ENCODE measurements around the gene KIAA0825.

The KIAA0825 gene

GRCh38 chr5:94618493-94619328 lies at the start of gene KIAA0825, which contains the start of gene SLF1:
Gene KIAA0825, minus strand, starts transcription at chr5:94618604. Its CDS starts 81,478 bp downstream, at chr5:94537126.
Gene SLF1, plus strand, starts transcription at chr5:94618669. Its CDS starts 10,142 bp downstream, at chr5:94628811.
- H3K4me3 ChIP-seq: peak within 1 kb of the TSS; percentile 67 to 93 (median 83)

GRCh38 chr5:94667937-94668336 lies 49.5 kb upstream of the KIAA0825 start:
- Histone ChIP-seq H3K4me3 (no peak overlapping the region), H3K27ac (no peak overlapping the region)

More at GRCh38 chr5:94618493-94619328, at the start of gene KIAA0825, which contains the start of gene SLF1:
- peak within 1 kb of the TSS in 20 of 21 experiments; percentile 6 to 86 (median 70) for H3K27ac ChIP-seq

GRCh38 chr5:94661086-94661485 lies 42.7 kb upstream of the KIAA0825 start:
- Histone ChIP-seq H3K4me3 (no peak overlapping the region), H3K27ac (no peak overlapping the region)

- Histone ChIP-seq H3K27ac (no peak overlapping the region), H3K4me3 (no peak overlapping the region)
These were observed 42.1 kb upstream of the KIAA0825 start for GRCh38 chr5:94660506-94660905.

- H3K27ac ChIP-seq: no peak overlapping the region
- H3K4me3 ChIP-seq: no peak overlapping the region
These were observed 39.9 kb upstream of the KIAA0825 start for GRCh38 chr5:94658272-94658671.

- no peak overlapping the region for H3K4me3 ChIP-seq
- no peak overlapping the region for H3K27ac ChIP-seq
These were observed 31.5 kb upstream of the KIAA0825 start for GRCh38 chr5:94649874-94650273.

GRCh38 chr5:94646758-94647157 lies 28.4 kb upstream of the KIAA0825 start:
- H3K4me3 ChIP-seq: no peak overlapping the region
- H3K27ac ChIP-seq: no peak overlapping the region

- Histone ChIP-seq H3K27ac (no peak overlapping the region), H3K4me3 (no peak overlapping the region)
These were observed 26.6 kb upstream of the KIAA0825 start for GRCh38 chr5:94645053-94645452.

- H3K4me3 ChIP-seq: no peak overlapping the region
- no peak overlapping the region for H3K27ac ChIP-seq
These were observed 21.8 kb upstream of the KIAA0825 start for GRCh38 chr5:94640176-94640575.

- H3K4me3 ChIP-seq: no peak overlapping the region
- no peak overlapping the region for H3K27ac ChIP-seq
These were observed 13.6 kb upstream of the KIAA0825 start for GRCh38 chr5:94632024-94632423.

GRCh38 chr5:94627191-94627590 lies 8.8 kb upstream of the KIAA0825 start:
- no peak overlapping the region for H3K4me3 ChIP-seq

GRCh38 chr5:94623877-94624276 lies 5.5 kb upstream of the KIAA0825 start:
- no peak overlapping the region for H3K27ac ChIP-seq
- H3K4me3 ChIP-seq: no peak overlapping the region

More at GRCh38 chr5:94627191-94627590, 8.8 kb upstream of the KIAA0825 start:
- H3K27ac ChIP-seq: no peak overlapping the region

- Histone ChIP-seq H3K27ac (no peak overlapping the region), H3K4me3 (no peak overlapping the region)
These were observed 4.6 kb upstream of the KIAA0825 start for GRCh38 chr5:94623011-94623410.

GRCh38 chr5:94621763-94622162 lies 3.4 kb upstream of the KIAA0825 start:
- no peak overlapping the region for H3K4me3 ChIP-seq
- H3K27ac ChIP-seq: no peak overlapping the region

GRCh38 chr5:94620256-94620655 lies 1.9 kb upstream of the KIAA0825 start:
- no peak overlapping the region for H3K27ac ChIP-seq
- H3K4me3 ChIP-seq: no peak overlapping the region

GRCh38 chr5:94618029-94618492 lies 343 bp downstream of the KIAA0825 start:
- Histone ChIP-seq H3K4me3 (peak overlapping the region; percentile 67 to 93 (median 83)), H3K27ac (peak overlapping the region in 20 of 21 experiments; percentile 6 to 86 (median 70))

GRCh38 chr5:94615862-94616261 lies 2.5 kb downstream of the KIAA0825 start:
- Histone ChIP-seq H3K27ac (no peak overlapping the region), H3K4me3 (no peak overlapping the region)

- no peak overlapping the region for H3K27ac ChIP-seq
These were observed 4.1 kb downstream of the KIAA0825 start for GRCh38 chr5:94614156-94614805.

GRCh38 chr5:94613583-94613982 lies 4.8 kb downstream of the KIAA0825 start:
- no peak overlapping the region for H3K4me3 ChIP-seq
- no peak overlapping the region for H3K27ac ChIP-seq

More at GRCh38 chr5:94614156-94614805, 4.1 kb downstream of the KIAA0825 start:
- no peak overlapping the region for H3K4me3 ChIP-seq

- Histone ChIP-seq H3K27ac (no peak overlapping the region), H3K4me3 (no peak overlapping the region)
These were observed 23.0 kb downstream of the KIAA0825 start for GRCh38 chr5:94595281-94595840.

All from skin epidermis (tissue), 12 donors.